GM21367 (cell line): Measurements from ENCODE around the gene ASAP2.

Experiments
- ATAC-seq: cut with Tn5 transposase; IDR thresholded peaks from one replicate; pipeline ENCODE4 v1.9.1; 2021; ENCODE audit not compliant: unreplicated experiment

Gene ASAP2

DNA sequence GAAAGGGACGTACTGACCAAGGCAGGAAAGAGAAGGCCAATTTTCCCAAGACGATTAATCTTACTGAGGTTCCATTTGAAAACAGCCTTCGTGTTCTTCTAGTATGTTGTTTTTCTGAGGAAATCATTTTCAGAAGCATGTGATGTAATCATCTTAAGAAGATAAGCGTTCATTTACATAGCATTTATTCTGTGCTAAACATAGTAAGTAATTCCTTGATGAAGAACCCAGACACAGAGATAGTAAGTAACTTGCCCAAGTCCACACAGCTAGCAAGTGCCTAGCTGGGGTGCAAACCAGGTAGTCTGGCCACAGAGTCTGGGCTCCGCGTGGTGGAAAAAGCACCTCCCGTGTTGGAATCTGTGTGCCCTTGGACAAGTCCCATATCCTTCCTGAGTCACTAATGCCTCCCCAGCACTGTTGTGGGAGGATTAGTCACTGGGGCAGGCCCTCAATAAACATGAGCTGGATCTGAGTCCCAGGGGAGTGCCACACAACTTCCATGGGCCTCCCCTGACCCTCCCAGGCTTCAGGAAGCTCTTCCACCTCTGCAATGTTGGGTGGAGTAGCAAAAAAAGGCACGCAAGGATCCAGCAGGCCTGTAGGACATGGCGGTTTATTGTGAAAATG, 26.9 kb upstream of the ASAP2 start:
- no peak for ATAC-seq

DNA sequence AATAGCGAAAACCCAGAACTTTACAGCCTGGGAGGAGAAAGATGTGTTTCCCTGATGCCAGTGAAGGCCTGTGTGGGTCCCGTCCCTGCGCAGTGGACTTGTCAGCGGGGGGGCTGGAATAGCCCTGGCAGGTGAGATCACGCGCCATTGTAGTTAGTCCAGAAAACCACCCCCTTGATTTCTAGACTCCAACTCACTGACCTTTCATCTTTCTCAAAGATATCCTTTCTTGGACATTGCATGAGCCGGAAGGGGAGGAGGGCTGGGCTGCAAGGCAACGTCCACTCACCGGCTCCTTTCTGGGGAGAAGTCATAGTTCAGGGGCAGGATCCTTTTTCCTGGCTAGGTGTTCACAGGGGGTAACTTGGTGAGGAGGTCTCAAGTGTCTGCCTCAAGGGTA, 22.3 kb upstream of the ASAP2 start:
- no peak for ATAC-seq

DNA sequence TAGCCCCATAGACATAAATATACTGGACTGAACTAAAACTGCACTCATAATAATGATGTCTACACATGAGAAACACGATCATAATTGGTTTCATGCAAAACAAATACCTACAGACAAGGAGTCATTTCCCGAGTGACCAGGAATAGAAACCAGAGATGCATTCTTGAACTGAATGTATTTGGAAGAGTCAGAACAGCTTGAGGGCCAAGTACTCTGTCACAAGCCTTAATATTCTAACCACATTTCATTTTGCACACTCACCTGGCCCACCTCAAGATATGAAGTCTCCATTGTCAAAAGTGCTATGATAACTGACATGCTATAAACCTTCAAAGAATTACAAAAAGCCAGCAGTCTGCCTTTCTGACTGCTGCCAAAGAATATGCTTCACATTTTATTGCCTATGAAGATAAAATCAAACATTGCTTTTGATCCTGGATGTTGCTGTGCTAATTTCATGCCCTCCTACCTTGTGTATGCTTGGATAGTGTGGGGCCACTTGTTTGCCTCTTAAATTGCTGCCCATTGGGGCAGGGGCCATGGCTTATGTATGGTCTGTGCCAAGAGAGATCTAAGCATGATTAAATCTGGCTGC, 18.9 kb upstream of the ASAP2 start:
- ATAC-seq, result no peak

GRCh38 chr2:9188823-9189222, 17.8 kb upstream of the ASAP2 start:
- ATAC-seq, result no peak

GRCh38 chr2:9189901-9190300, 16.7 kb upstream of the ASAP2 start:
- ATAC-seq, result no peak

GRCh38 chr2:9191041-9191481, 15.6 kb upstream of the ASAP2 start:
- ATAC-seq, result no peak

- no peak for ATAC-seq
These were observed 13.9 kb upstream of the ASAP2 start for GRCh38 chr2:9192712-9193111.

- ATAC-seq, result no peak
These were observed 12.3 kb upstream of the ASAP2 start for GRCh38 chr2:9194352-9194751.

GRCh38 chr2:9196637-9197036, 10.0 kb upstream of the ASAP2 start:
- no peak for ATAC-seq

DNA sequence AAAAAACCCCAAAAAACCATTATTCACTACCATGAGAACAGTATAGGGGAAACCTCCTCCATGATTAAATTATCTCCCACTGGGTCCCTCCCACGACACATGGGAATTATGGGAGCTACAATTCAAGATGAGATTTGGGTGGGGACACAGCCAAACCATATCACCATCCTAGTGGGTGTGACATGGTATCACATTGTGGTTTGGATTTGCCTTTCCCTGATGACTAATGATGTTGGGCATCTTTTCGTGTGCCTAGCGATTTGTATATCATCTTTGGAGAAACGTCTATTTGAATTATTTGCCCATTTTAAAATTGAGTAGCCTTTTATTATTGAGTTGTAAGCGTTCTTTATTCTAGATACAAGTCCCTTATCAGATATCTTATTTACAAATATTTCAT, 8.7 kb upstream of the ASAP2 start:
- ATAC-seq, result no peak

DNA sequence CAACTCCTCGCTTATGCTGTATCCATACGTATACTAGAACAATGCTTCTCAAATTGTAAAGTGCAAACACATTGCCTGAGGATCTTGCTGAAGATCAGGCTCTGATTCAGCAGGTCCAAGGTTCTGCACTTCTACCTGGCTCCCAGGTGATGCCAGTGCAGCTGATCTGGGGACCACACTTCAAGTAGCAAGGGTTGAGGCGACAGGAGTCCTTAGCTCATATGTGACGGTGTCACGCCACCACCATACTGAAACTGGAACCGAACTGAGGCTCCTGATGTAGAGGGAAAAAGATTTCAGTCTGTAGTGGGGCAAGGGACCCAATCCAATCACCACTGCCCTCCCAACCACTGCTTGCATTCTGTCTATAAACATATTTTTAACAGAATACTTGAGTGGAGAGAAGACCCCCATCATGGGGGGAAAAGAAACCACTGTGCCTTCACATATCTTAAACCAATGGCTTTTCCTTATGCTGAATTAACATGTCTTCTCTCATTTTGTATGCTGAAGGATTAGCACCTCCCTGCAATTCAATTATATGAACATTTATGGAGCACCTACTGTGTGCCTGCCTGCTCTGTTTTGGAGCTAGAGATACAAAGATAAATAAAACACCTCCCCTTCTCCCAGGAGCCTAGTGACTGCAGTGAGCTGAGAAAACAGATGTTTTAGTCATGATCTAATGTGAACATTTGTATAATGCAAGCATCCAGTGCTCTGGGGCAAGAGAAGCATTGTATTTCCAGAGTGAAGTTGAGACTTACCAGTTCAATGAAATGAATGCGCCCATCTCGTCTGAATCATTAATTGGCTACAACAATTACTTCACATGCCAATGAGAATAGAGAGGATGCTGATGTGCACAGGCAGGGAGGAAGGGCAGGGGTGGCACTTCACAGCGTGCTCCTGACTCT, 6.6 kb upstream of the ASAP2 start:
- ATAC-seq, result no peak

- ATAC-seq, result no peak
These were observed 6.0 kb upstream of the ASAP2 start for GRCh38 chr2:9200633-9201015.

GRCh38 chr2:9201185-9201891, 5.3 kb upstream of the ASAP2 start:
- no peak for ATAC-seq

GRCh38 chr2:9203006-9203405, 3.6 kb upstream of the ASAP2 start:
- no peak for ATAC-seq

DNA sequence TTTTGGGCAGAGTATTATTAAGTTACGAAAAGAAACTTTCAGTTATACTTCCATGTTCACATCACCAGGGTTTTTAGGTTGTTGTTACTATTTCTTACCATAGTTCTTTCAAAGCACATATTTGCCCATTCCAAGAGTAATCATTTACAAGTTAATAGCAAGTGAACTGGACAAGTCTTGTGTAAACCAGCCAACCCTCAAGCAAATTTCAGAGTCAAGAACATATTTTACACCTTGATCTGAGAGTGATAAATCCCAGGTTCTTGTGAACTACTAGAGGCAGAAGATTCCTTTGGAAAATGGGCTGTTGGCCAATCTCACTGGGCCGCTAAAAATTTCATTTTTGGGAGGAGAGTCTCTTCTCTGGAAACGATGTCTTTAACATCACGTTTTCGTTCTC, 2.7 kb upstream of the ASAP2 start:
- ATAC-seq, result no peak

DNA sequence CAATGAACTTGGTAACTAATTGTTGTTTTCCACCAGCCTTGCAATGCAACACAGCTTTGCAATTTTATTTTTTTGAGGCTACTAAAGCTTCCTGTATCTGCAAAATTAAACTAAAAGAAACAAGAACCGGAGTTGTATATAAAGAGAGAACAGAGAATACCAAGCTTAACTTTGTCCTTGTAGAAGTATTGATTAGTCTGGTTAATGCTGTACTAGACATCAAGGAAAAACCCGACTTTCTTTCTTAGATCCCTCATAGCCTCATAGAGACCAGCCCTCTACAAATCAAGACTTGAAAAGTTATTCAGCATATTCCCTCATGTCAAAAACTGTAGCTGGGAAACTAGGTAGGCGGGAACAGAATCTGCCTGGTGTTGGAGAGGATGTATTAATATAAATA, 1.7 kb upstream of the ASAP2 start:
- ATAC-seq, result no peak

DNA sequence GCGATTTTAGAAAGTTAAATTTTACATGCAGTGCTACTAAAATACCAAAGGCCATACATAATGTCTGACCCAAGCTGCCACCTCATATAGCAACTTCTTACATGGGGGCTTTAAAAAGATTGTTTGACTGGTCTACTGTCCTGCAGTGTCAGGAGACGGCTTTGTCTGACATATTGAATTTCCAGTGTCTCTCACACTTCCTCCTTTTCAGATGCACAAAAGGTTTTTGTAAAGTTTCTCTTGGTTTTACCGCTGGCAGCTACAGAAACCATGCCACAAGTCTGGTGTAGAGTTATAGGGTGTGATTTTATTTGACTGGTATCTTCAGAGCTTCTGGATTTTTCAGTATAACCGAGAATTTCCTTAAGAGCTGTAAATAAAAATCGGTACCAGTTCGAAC, 1.1 kb upstream of the ASAP2 start:
- no peak for ATAC-seq

GRCh38 chr2:9206991-9207640, 504 bp downstream of the ASAP2 start:
- no peak for ATAC-seq

DNA sequence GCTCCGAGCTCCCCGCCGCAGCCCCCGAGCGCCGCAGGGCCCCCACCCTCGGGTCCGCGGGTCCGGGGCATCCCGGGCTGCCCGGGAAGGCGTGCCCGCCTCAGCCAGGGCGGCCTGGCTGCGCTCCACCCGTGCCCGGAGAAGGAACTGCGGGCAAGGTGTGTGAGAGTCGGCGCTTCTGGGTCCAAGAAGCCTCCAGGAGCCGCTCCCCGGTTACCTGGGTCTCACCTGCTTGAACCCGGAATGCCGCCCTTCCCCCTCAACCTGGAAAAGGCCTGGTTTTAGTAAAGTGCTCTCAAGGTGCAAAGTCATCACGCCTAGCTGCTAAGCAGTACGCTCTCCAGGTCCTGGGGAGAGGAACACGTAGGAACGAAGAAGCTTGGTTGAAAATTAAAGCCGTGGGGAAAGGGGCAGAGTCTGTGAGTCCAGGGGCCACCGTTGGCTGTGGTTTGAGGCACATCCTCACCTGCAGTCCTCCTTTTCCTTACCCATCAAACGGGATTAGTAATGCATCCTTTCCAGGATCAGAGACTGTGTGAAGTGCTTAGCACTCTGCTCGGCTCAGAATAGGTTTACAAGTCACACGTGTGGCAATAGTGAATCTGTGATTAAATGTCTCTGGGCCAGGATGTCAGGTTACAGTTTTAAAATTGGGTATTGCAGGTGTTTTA, 1.2 kb downstream of the ASAP2 start:
- ATAC-seq, result no peak

GRCh38 chr2:9208875-9209274, 2.3 kb downstream of the ASAP2 start:
- ATAC-seq, result no peak
